Stimulated activated CD4-positive, alpha-beta T cell treated with anti-CD3 and anti-CD28 coated beads, Interleukin-12 subunit alpha, Interleukin-12 subunit beta, amount 100 ng/mL, for 4 hours (primary cell): ENCODE measurements around the gene KCNIP4.
"Not testable (repeated sequence)": the region's sequence is repeated elsewhere in the genome, so short reads cannot be mapped to it uniquely, and the experiment has no call there.

Source experiments
- DNase-seq: peaks from one replicate; pipeline ENCODE4 v3.0.0-alpha.2; 2020

The KCNIP4 gene

GRCh38 chr4:20809812-20810211 lies 1138.8 kb downstream of the KCNIP4 start:
- DNase-seq, result no peak

- no peak for DNase-seq
Observed at GRCh38 chr4:20805716-20806115, 1142.9 kb downstream of the KCNIP4 start.

GRCh38 chr4:20787940-20788665 lies 1160.5 kb downstream of the KCNIP4 start:
- no peak for DNase-seq

GRCh38 chr4:20783134-20783533 lies 1165.4 kb downstream of the KCNIP4 start:
- not testable (repeated sequence) for DNase-seq

- no peak for DNase-seq
Observed at GRCh38 chr4:20778896-20779295, 1169.7 kb downstream of the KCNIP4 start.

GRCh38 chr4:20773144-20773997 lies 1175.2 kb downstream of the KCNIP4 start:
- DNase-seq, result peak; percentile 0

GRCh38 chr4:20764366-20764992 lies 1184.1 kb downstream of the KCNIP4 start:
- no peak for DNase-seq

GRCh38 chr4:20761826-20762225 lies 1186.7 kb downstream of the KCNIP4 start:
- no peak for DNase-seq

GRCh38 chr4:20761382-20761781 lies 1187.2 kb downstream of the KCNIP4 start:
- no peak for DNase-seq

GRCh38 chr4:20760053-20760452 lies 1188.5 kb downstream of the KCNIP4 start:
- no peak for DNase-seq

- DNase-seq, result no peak
Observed at GRCh38 chr4:20754036-20754435, 1194.5 kb downstream of the KCNIP4 start.

GRCh38 chr4:20752641-20753040 lies 1195.9 kb downstream of the KCNIP4 start:
- no peak for DNase-seq

- not testable (repeated sequence) for DNase-seq
Observed at GRCh38 chr4:20746000-20746399, 1202.6 kb downstream of the KCNIP4 start.

- no peak for DNase-seq
Observed at GRCh38 chr4:20735931-20736330, 1212.6 kb downstream of the KCNIP4 start.

- DNase-seq, result no peak
Observed at GRCh38 chr4:20724915-20725314, 1223.7 kb downstream of the KCNIP4 start.

- no peak for DNase-seq
Observed at GRCh38 chr4:20723463-20723862, 1225.1 kb downstream of the KCNIP4 start.

- DNase-seq, result no peak
Observed at GRCh38 chr4:20723019-20723418, 1225.6 kb downstream of the KCNIP4 start.

- no peak for DNase-seq
Observed at GRCh38 chr4:20711335-20711734, 1237.2 kb downstream of the KCNIP4 start.

GRCh38 chr4:20700007-20700761 lies 1248.4 kb downstream of the KCNIP4 start, which contains the start of gene PACRGL:
Gene PACRGL, plus strand, starts transcription at chr4:20700458. Its CDS starts 4,024 bp downstream, at chr4:20704482.
- DNase-seq, result peak; percentile 92

GRCh38 chr4:20698820-20699219 lies 1249.8 kb downstream of the KCNIP4 start:
- no peak for DNase-seq

GRCh38 chr4:20698382-20698781 lies 1250.2 kb downstream of the KCNIP4 start:
- DNase-seq, result no peak

- no peak for DNase-seq
Observed at GRCh38 chr4:20696815-20697214, 1251.8 kb downstream of the KCNIP4 start.

- DNase-seq, result no peak
Observed at GRCh38 chr4:20687864-20688263, 1260.7 kb downstream of the KCNIP4 start.
